ENCODE results near the gene CSRP3. TPM values are rescaled to one million over a fixed set of nuclear protein-coding genes. Genes with fewer than 3 reads are reported as not detected.

The CSRP3 gene
- total and polyA plus RNA-seq, 2 experiments from 2014 or later, result 337 to 869 TPM

- no peaks in the 10 kb centered on the region for H3K9me3 ChIP-seq (ENCODE audit: low read depth)
- TF ChIP-seq CTCF (IDR thresholded peaks at IDR 0.05; ENCODE audit: low read depth, low read length), result no peak
- no peaks in the 10 kb centered on the region for H3K27me3 ChIP-seq
- DNase-seq (ENCODE audit: low read depth in 1 of 2, low spot score in 1 of 2), result no peak
- peaks cover 36% of the 10 kb centered on the region for H3K36me3 ChIP-seq
- no peak overlapping the region for H3K4me3 ChIP-seq
- no peak overlapping the region for H3K27ac ChIP-seq
- peaks cover 42% of the 10 kb centered on the region for H3K4me1 ChIP-seq (ENCODE audit: low read depth)
Measured at GRCh38 chr11:19193916-19194315, 7.9 kb downstream of the CSRP3 start.

- no peak overlapping the region for H3K4me3 ChIP-seq
- H3K36me3 ChIP-seq, result peaks cover 56% of the 10 kb centered on the region
- no peaks in the 10 kb centered on the region for H3K9me3 ChIP-seq (ENCODE audit: low read depth)
- peak; percentile 9 to 37 for DNase-seq (ENCODE audit: low read depth in 1 of 2, low spot score in 1 of 2)
- peak overlapping the region; percentile 9 for H3K27ac ChIP-seq
- TF ChIP-seq CTCF (IDR thresholded peaks at IDR 0.05; ENCODE audit: low read depth, low read length), result no peak
- H3K4me1 ChIP-seq (ENCODE audit: low read depth), result peaks cover 32% of the 10 kb centered on the region
- H3K27me3 ChIP-seq, result no peaks in the 10 kb centered on the region
Measured at GRCh38 chr11:19191530-19192169, 10.1 kb downstream of the CSRP3 start.

GRCh38 chr11:19187833-19188258 is 13.9 kb downstream of the CSRP3 start:
- no peak overlapping the region for H3K27ac ChIP-seq
- H3K9me3 ChIP-seq (ENCODE audit: low read depth), result no peaks in the 10 kb centered on the region
- H3K4me3 ChIP-seq, result no peak overlapping the region
- peaks cover 90% of the 10 kb centered on the region for H3K36me3 ChIP-seq
- peaks cover 8% of the 10 kb centered on the region for H3K4me1 ChIP-seq (ENCODE audit: low read depth)
- no peaks in the 10 kb centered on the region for H3K27me3 ChIP-seq
- no peak for TF ChIP-seq CTCF (IDR thresholded peaks at IDR 0.05; ENCODE audit: low read depth, low read length)
- no peak for DNase-seq (ENCODE audit: low read depth in 1 of 2, low spot score in 1 of 2)

- peak overlapping the region; percentile 29 for H3K27ac ChIP-seq
- TF ChIP-seq CTCF (IDR thresholded peaks at IDR 0.05; ENCODE audit: low read depth, low read length), result no peak
- no peaks in the 10 kb centered on the region for H3K27me3 ChIP-seq
- H3K4me3 ChIP-seq, result no peak overlapping the region
- H3K4me1 ChIP-seq (ENCODE audit: low read depth), result peaks cover 4% of the 10 kb centered on the region
- peak in 1 of 2 donors; percentile 22 for DNase-seq (ENCODE audit: low read depth in 1 of 2, low spot score in 1 of 2)
- H3K9me3 ChIP-seq (ENCODE audit: low read depth), result no peaks in the 10 kb centered on the region
- peaks cover 92% of the 10 kb centered on the region for H3K36me3 ChIP-seq
Measured at GRCh38 chr11:19187114-19187832, 14.5 kb downstream of the CSRP3 start.

GRCh38 chr11:19185516-19186052 is 16.2 kb downstream of the CSRP3 start:
- no peak for TF ChIP-seq CTCF (IDR thresholded peaks at IDR 0.05; ENCODE audit: low read depth, low read length)
- H3K27me3 ChIP-seq, result no peaks in the 10 kb centered on the region
- H3K27ac ChIP-seq, result peak overlapping the region; percentile 12
- H3K36me3 ChIP-seq, result peaks cover 84% of the 10 kb centered on the region
- H3K4me3 ChIP-seq, result no peak overlapping the region
- no peaks in the 10 kb centered on the region for H3K9me3 ChIP-seq (ENCODE audit: low read depth)
- no peaks in the 10 kb centered on the region for H3K4me1 ChIP-seq (ENCODE audit: low read depth)
- no peak for DNase-seq (ENCODE audit: low read depth in 1 of 2, low spot score in 1 of 2)
